ENCODE results near the gene SH3PXD2B.
A peak's percentile ranks its signal among the peaks of the same experiment; 100 is the strongest.

SH3PXD2B gene

GRCh38 chr5:172435362-172436077 lies 18.8 kb downstream of the SH3PXD2B start:
- no peak for DNase-seq

GRCh38 chr5:172434251-172434650 lies 20.1 kb downstream of the SH3PXD2B start:
- DNase-seq, result no peak

- DNase-seq, result no peak
Measured at GRCh38 chr5:172433513-172433912, 20.8 kb downstream of the SH3PXD2B start.

- DNase-seq, result no peak
Measured at GRCh38 chr5:172433071-172433470, 21.3 kb downstream of the SH3PXD2B start.

- no peak for DNase-seq
Measured at GRCh38 chr5:172430354-172430753, 24.0 kb downstream of the SH3PXD2B start.

- no peak for DNase-seq
Measured at GRCh38 chr5:172429201-172429940, 25.0 kb downstream of the SH3PXD2B start.

- DNase-seq, result peak; percentile 25
Measured at GRCh38 chr5:172428224-172429166, 25.8 kb downstream of the SH3PXD2B start.

- DNase-seq, result no peak
Measured at GRCh38 chr5:172427202-172427601, 27.1 kb downstream of the SH3PXD2B start.

GRCh38 chr5:172426086-172426485 lies 28.2 kb downstream of the SH3PXD2B start:
- no peak for DNase-seq

GRCh38 chr5:172425402-172425801 lies 28.9 kb downstream of the SH3PXD2B start:
- DNase-seq, result no peak

- no peak for DNase-seq
Measured at GRCh38 chr5:172424808-172425207, 29.5 kb downstream of the SH3PXD2B start.

- DNase-seq, result no peak
Measured at GRCh38 chr5:172424111-172424490, 30.2 kb downstream of the SH3PXD2B start.

- DNase-seq, result no peak
Measured at GRCh38 chr5:172423379-172424110, 30.8 kb downstream of the SH3PXD2B start.

GRCh38 chr5:172422255-172422654 lies 32.1 kb downstream of the SH3PXD2B start:
- no peak for DNase-seq

- no peak for DNase-seq
Measured at GRCh38 chr5:172421020-172421419, 33.3 kb downstream of the SH3PXD2B start.

GRCh38 chr5:172420235-172420939 lies 33.9 kb downstream of the SH3PXD2B start:
- no peak for DNase-seq

- DNase-seq, result no peak
Measured at GRCh38 chr5:172418862-172419814, 35.2 kb downstream of the SH3PXD2B start.

GRCh38 chr5:172417983-172418630 lies 36.2 kb downstream of the SH3PXD2B start:
- peak; percentile 22 for DNase-seq

GRCh38 chr5:172417130-172417841 lies 37.0 kb downstream of the SH3PXD2B start:
- no peak for DNase-seq
